GM12878 (cell line): ENCODE data around the gene KCNJ18.
"Not testable (repeated sequence)": the region's sequence is repeated elsewhere in the genome, so short reads cannot be mapped to it uniquely, and the experiment has no call there.

Experiments
- MTA2 ChIP-seq: fragments of 450-650 bp; IDR thresholded peaks from 2 replicates; pipeline ENCODE4 v1.6.1; 2016; ENCODE audit warnings: low read depth, mild to moderate bottlenecking, moderate library complexity
- MTA3 ChIP-seq: IDR thresholded peaks from 2 replicates; pipeline ENCODE4 v1.6.1; 2012; ENCODE audit warnings: low read length, inconsistent platforms, borderline replicate concordance
- POLR2AphosphoS5 ChIP-seq: IDR thresholded peaks from 2 replicates; pipeline ENCODE4 v1.6.1; 2011; ENCODE audit warnings: mild to moderate bottlenecking, low read length, inconsistent platforms
- SIN3A ChIP-seq: IDR thresholded peaks from 2 replicates; pipeline ENCODE4 v1.6.1; 2012; ENCODE audit warnings: low read depth, low read length, improper control_type of control experiment
- SMC3 ChIP-seq: IDR thresholded peaks from 2 replicates; pipeline ENCODE4 v1.6.1; 2011; ENCODE audit warnings: low read length, improper control_type of control experiment, borderline replicate concordance
- STAT3 ChIP-seq: IDR thresholded peaks from 2 replicates; pipeline ENCODE4 v1.6.1; 2011; ENCODE audit warnings: low read depth, low read length, improper control_type of control experiment
- ZNF217 ChIP-seq: fragments of 450-650 bp; IDR thresholded peaks from 2 replicates; pipeline ENCODE4 v1.6.1; 2017; ENCODE audit warnings: antibody characterized with exemption, mild to moderate bottlenecking
- ZZZ3 ChIP-seq: IDR thresholded peaks from 2 replicates; pipeline ENCODE4 v1.6.1; 2011; ENCODE audit warnings: low read depth; ENCODE audit not compliant: control insufficient read depth, insufficient read length
- TF ChIP-seq, protein P1 (sequence below), 3 experiments: IDR thresholded peaks in 2 of 3; conservative IDR thresholded peaks in 1 of 3; 2 replicates each; pipeline ENCODE4 v1.5.1; 2011; ENCODE audit warnings: low read depth in 3 of 3, low read length in 3 of 3, mild to moderate bottlenecking in 3 of 3, control low read depth in 2 of 3, moderate library complexity in 2 of 3, inconsistent platforms in 1 of 3, mixed read lengths in 1 of 3; ENCODE audit not compliant: control insufficient read depth in 2 of 3, insufficient read depth in 1 of 3; ENCODE audit errors: extremely low read depth in 1 of 3

GRCh38 chr17:21705746-21706145 lies 13.4 kb downstream of the KCNJ18 start:
- TF ChIP-seq, protein P1, sequence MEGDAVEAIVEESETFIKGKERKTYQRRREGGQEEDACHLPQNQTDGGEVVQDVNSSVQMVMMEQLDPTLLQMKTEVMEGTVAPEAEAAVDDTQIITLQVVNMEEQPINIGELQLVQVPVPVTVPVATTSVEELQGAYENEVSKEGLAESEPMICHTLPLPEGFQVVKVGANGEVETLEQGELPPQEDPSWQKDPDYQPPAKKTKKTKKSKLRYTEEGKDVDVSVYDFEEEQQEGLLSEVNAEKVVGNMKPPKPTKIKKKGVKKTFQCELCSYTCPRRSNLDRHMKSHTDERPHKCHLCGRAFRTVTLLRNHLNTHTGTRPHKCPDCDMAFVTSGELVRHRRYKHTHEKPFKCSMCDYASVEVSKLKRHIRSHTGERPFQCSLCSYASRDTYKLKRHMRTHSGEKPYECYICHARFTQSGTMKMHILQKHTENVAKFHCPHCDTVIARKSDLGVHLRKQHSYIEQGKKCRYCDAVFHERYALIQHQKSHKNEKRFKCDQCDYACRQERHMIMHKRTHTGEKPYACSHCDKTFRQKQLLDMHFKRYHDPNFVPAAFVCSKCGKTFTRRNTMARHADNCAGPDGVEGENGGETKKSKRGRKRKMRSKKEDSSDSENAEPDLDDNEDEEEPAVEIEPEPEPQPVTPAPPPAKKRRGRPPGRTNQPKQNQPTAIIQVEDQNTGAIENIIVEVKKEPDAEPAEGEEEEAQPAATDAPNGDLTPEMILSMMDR (IDR thresholded peaks at IDR 0.05 in 2 of 3, conservative IDR thresholded peaks at IDR 0.05 in 1 of 3; ENCODE audit: control insufficient read depth in 2 of 3, extremely low read depth in 1 of 3, insufficient read depth in 1 of 3, low read depth in 3 of 3, low read length in 3 of 3) = not testable (repeated sequence)
- TF ChIP-seq ZNF217, SIN3A, POLR2AphosphoS5, ZZZ3, SMC3, MTA3, MTA2, STAT3: not testable (repeated sequence)
